ENCODE measurements around the gene DIABLO. TPM values are rescaled to one million over a fixed set of nuclear protein-coding genes. Genes with fewer than 3 reads are reported as not detected.

Gene DIABLO
- total and polyA plus RNA-seq, 12 donors, result 40.2 to 100 (median 51.9) TPM

DNA sequence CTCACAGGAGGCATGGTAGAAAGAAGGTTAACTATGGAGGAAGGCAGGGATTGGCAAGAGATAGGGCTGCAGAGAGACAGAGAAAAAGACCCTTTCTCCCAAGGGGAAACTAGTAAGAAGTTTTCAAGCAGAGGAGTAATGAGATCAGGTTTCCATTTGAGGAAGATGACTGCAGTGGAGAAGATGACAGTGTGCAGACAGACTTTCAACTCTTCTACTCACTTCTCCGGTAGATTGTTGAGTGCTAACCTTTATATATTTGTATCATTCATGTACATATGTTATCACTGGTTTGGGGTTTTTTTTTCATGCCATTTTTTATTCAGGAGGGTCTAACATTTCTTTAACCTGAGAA is 28.3 kb downstream of the DIABLO start:
- WGBS, 4 donors, result 45 to 76% (median 67%) methylated on average over 1 of the region's 1 CpG
- no peaks in the 10 kb centered on the region for H3K4me1 ChIP-seq (replicated peaks in 1 of 2)
- H3K27ac ChIP-seq, result no peak overlapping the region
- intact Hi-C loops (cut with DNase I), result no loop called here
- no peak for DNase-seq
- no peaks in the 10 kb centered on the region for H3K36me3 ChIP-seq (replicated peaks in 1 of 2)
- H3K27me3 ChIP-seq, result peaks cover 15% of the 10 kb centered on the region
- TF ChIP-seq POLR2A (IDR thresholded peaks at IDR 0.05) (no peak), CTCF (IDR thresholded peaks at IDR 0.05) (no peak)
- no peaks in the 10 kb centered on the region for H3K9me3 ChIP-seq (replicated peaks in 1 of 3)
- H3K4me3 ChIP-seq, result no peak overlapping the region

DNA sequence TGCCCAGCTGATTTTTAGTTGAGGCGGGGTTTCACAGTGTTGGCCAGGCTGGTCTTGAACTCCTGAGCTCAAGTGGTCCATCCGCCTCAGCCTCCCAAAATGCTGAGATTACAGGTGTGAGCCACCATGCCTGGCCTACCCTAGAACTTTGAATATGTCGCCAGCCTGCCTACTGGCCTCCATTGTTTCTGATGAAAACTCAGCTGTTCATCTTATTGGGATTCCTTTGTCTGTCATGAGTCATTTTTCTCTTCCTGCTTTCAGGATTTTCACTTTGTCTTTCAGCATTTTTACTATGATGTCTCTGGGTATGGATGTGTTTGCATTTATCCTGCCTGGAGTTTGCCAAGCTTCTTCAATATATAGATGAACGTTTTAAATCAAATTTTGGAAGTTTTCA is 30.4 kb downstream of the DIABLO start:
- no peak overlapping the region for H3K4me3 ChIP-seq

GRCh38 chr12:122194804-122195203 is 31.0 kb downstream of the DIABLO start:
- intact Hi-C loops (cut with DNase I), result no loop called here
- TF ChIP-seq CTCF (IDR thresholded peaks at IDR 0.05) (no peak), POLR2A (IDR thresholded peaks at IDR 0.05) (no peak)
- WGBS, 4 donors, result 79 to 88% (median 81%) methylated on average over 1 of the region's 1 CpG

More for the DNA sequence above, 30.4 kb downstream of the DIABLO start:
- H3K27me3 ChIP-seq, result peaks cover under 1% of the 10 kb centered on the region
- no peak overlapping the region for H3K27ac ChIP-seq
- H3K9me3 ChIP-seq (replicated peaks in 1 of 3), result no peaks in the 10 kb centered on the region
- no peaks in the 10 kb centered on the region for H3K36me3 ChIP-seq (replicated peaks in 1 of 2)
- no peak for DNase-seq
- TF ChIP-seq CTCF (IDR thresholded peaks at IDR 0.05) (no peak), POLR2A (IDR thresholded peaks at IDR 0.05) (no peak)
- H3K4me1 ChIP-seq (replicated peaks in 1 of 2), result no peaks in the 10 kb centered on the region
- 74 to 89% (median 84%) methylated on average over 4 of the region's 4 CpGs for WGBS, 4 donors
- intact Hi-C loops (cut with DNase I), result no loop called here

GRCh38 chr12:122192441-122192840 is 33.4 kb downstream of the DIABLO start:
- TF ChIP-seq POLR2A (IDR thresholded peaks at IDR 0.05) (no peak), CTCF (IDR thresholded peaks at IDR 0.05) (no peak)
- Histone ChIP-seq H3K27me3 (no peaks in the 10 kb centered on the region), H3K4me1 (replicated peaks in 1 of 2) (no peaks in the 10 kb centered on the region), H3K36me3 (replicated peaks in 1 of 2) (no peaks in the 10 kb centered on the region), H3K9me3 (replicated peaks in 1 of 3) (no peaks in the 10 kb centered on the region), H3K4me3 (no peak overlapping the region), H3K27ac (no peak overlapping the region)
- no peak for DNase-seq
- 69 to 84% (median 75%) methylated on average over 8 to 11 of the region's 11 CpGs for WGBS, 4 donors
- intact Hi-C loops (cut with DNase I), result loop anchor here in 1 of 2 donors (2.0 kb wide), 1 partner anchor 62 kb away; no protein-coding TSS in a partner anchor

More at GRCh38 chr12:122194804-122195203, 31.0 kb downstream of the DIABLO start:
- no peak for DNase-seq
- Histone ChIP-seq H3K36me3 (replicated peaks in 1 of 2) (no peaks in the 10 kb centered on the region), H3K4me1 (replicated peaks in 1 of 2) (no peaks in the 10 kb centered on the region), H3K4me3 (no peak overlapping the region), H3K9me3 (replicated peaks in 1 of 3) (no peaks in the 10 kb centered on the region), H3K27me3 (no peaks in the 10 kb centered on the region), H3K27ac (no peak overlapping the region)
